AG20443 (cell line): Measurements from ENCODE around the gene DLGAP4.
"Not testable (repeated sequence)": the region's sequence is repeated elsewhere in the genome, so short reads cannot be mapped to it uniquely, and the experiment has no call there.

Experiments used
- DNase-seq: peaks from one replicate; pipeline ENCODE4 v3.0.0; 2012; ENCODE audit warnings: low spot score, mixed read lengths

Gene DLGAP4

DNA sequence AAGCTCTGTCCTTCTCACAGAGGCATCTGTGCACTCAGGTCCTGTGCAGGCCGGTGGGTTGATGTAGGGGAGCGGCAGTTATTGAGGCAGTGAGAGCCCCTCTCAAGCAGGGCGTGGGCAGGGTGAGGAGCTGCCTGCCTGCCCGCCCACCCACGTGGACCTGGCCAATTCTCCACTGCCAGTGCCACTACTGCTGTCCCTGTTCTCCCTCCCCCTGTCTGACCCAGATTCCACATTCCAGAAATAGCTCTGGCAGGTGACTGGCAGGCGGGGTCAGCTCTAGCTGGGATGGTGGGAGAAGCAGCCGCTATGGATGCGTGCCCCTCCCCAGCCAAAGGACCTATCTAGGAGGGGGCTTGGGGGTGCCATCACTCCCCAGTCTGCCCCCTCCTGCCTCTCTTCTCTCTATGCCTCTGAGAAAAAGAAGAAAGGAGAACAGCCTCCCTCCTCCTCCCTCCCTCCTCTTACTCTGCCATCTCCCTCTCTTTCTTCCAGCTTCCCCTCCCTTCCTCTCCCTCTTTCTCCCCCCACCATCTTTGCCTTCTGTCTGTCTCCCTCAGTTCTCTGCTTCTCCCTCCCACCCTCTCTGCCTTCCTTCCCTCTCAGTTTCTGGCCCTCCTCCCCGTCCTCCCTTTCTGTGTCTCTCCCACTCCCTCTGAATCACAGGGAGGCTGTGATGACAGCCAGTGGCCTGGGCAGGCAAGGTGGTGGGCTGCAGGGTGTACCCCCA is 148.7 kb downstream of the DLGAP4 start:
- peak; percentile 59 for DNase-seq

DNA sequence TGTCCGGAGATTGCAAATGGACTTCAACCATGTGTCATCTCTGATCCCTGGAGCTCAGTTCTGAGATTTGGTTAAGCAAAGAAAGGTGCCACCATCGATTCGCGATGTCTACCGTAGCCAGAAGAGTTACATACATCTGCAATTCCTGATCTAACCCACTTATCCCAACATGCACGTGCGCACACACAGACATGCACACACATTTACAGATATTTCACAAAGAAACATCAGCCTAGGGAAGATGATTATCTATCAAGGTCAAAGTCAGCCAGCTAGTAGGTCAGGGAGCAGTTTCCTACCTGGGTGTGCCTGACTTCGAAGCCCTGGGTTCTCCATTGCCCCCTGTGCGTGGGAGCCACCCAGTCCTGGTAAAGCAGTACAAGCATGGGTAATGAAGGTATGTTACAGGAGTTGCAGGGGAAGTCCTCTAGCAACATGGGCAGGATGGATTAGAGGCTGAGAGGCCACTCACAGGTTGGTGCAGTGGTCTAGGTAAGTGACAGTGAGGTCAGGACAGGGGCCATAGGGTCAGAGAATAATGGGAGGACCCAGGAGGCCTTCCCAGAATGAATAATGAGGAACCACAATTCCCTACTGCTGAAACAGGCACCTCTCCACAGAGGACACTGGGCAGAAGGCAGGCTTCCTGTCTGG is 150.0 kb downstream of the DLGAP4 start:
- DNase-seq, result no peak

DNA sequence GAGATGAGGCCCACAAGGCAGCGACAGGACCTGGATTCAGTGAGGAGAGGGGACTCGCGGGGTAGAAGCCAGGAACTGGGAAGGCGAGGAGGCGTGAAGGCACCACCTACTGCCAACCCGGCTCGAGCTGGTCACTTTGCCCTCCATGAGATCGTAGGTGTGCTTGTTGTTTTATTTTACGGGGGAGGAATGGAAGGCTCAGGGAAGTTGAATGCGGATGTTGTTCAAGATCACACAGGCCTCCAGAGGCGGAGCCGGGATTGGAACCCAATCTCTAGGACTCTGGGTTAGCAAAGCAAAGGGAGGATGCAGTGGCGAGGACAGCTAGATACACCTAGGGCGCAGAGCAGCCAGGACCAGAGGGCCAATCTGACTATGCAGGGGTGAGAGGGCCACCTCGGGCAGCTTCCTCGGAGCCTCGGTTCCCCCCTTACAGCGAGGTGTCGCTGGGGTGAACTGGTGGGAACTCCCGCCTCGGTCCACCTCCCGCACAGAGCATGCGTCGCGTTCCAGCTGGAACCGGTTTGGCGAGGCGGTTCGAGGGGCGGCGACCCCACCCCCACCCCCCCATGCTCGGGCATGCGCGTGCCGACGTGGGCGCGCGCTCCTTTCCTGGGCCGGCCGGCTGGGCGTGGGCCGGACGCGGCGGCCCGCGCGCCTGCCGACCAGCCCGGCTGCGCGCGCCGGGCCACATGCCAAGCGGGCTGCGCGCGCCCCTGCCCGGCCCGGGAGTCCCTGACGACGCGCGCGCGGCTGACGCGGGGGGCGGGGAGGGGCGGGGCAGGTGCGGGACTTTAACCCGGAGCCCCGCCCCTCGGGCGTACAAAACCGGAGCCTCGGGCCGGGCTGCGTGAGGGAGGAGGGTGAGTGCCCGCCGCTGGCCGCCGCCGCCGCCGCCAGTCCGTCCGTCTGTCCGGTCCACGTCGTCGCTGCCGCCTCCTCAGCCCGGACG is 154.8 kb downstream of the DLGAP4 start:
- DNase-seq, result peak; percentile 100

DNA sequence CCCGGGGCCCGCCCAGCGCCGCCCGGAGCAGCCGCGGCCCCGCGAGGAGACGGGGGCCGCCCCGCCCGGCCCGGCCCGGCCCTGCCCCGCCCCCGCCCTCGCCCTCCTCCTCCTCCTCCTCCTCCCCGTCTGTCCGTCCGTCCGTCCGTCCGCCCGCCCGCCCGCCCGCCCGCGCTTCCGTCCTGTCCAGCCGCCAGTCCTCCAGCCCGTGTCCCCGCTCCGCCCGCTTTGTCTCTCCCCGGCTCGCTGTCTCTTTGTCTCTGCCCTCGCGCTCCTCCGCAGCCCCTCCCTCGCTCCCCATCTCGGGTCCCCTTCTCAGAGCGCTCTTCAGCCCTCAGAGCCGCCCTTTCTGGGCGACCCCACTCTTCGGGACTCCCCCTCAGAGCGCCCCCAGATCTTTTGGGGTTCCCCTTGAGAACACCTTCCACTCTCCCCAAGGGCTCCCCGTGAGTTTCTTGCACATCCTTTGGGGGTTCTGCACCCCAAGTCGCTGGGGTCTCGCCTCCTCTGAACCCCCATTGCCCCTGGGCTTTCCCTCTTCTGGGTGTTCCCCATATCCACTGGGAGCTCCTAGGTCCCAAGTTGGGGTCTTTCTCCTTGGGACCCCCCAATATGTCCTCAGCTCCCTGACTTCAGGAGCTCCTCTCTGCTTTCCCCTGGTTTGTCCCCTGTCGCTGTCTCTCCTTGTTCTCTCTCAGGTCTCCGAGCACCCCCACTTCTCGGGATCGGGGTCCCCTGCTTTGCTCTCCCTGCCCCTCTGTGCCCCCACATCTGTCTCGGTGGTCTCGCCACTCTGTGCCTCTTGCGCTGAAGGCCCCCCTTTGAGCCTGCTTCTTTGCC is 155.7 kb downstream of the DLGAP4 start:
- DNase-seq, result peak; percentile 62

DNA sequence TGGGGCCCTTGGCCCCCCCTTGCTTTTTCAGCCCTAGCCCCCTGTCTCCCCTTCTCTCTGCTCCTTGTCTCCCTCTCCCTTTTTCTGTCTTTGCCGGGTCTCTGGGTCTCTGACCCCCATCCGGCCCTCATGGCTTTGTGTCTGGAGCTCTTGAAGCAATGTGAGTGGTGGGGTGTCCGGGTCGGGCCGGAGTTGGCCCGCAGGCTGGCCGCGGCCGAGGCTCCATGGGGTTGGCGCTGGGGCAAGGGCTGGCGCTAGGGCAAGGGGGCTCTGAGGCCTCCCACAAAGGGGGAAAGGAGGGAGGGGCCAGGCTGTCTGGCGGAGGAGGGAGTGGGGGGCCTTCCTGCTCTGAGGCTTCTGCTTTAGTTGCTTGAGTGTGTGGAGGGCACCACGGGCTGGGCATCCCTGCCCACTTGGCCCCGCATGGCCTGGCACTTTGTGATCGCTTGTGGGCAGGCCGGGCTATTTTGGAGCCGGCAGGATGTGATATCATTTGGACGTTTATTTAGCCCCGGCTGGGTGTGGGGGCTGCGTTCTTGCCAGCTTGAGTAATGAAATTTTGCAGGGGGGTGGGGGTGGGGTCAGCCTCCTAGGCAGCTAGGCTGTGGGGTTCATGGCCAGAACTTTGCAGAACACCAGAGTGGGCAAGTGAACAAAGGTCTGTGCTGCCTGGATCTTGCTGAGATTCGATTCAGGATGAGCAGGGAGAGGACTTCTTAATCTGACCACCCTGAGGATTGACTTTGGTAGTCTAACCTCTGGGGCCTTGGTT is 156.5 kb downstream of the DLGAP4 start:
- peak; percentile 48 for DNase-seq

DNA sequence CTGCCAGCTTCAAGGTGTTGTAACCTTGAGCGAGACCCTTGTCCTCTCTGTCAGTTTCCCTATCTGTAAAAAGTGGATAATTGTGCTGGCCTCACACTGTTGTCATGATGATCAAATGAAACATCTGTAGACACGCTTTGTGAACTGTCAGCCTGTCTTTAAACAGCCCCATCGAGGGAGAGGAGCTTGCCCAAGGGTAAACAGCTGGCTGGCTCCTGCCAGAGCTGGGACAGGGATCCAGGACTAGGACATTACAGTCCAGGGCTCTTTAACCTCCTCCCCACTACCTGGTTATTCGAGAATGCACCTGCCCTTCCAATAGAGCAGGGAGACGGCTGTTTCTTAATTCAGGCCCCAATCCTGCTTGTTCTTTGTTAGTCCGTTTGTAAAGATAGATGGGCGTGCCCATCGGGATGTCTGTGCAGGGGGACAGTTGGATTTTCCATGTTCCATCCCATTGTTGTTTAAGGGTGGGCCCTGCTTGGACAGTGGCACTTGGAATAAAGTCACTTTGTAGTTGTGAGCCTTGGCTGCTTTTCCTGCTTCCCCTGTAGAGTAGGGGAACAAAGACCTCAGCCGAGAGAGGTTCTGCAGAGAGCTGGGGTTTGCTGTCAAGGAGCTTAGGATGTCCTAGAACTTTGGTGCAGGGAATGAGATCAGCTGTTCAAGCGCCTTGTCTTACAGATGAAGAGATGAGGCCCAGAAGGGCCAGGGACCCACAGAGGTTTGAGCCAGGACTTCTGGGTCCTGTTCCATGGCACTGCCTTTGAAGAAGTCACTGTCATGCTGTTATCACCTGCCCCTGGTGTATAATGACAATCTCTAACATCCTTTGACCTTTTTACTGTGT is 157.3 kb downstream of the DLGAP4 start:
- no peak for DNase-seq

DNA sequence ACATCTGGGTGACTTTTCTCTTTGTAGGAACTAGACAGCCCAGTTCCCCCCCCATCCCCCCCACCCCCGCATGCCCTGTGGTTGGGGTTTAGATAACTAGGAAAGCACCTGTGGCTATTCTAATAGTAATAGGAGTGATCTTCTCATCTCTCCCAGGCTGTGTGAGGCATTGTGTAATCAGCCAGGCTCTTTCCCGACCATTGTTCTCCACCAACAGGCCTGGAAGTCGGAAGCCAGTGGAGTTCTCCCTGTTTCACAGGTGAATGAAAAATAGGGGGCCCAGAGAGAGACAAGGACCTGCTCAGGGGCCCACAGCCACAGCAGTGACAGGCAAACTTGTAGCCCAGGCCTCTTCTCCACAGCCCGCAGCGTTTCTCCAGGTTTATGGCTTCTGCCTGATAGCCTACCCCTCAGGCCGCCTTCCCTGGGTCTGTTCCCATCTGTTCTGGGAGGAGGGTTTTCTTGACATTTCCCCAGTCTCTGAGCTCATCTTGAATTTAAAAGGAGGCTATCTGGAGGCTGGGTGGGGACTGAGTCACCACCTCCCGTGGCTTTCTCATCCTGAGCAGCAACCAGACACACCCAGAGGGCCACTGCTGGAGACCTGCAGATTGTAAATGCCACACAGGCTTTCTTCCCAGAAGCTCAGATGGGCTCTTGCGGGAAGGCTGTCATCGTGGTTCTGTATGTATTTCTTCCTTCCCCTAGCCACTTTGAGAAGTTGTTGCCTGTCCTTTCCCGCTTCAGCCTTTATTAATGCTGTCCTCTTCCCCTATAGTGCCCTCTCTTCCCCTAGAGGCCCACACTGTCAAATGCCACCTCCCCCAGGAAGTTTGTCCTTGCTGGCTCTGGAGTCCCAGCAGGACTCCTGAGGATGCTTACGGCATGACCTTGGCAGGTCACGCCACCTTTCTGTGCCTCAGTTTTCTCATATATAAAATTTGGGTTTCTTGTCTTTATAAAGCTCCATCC is 159.3 kb downstream of the DLGAP4 start:
- DNase-seq, result peak; percentile 88

DNA sequence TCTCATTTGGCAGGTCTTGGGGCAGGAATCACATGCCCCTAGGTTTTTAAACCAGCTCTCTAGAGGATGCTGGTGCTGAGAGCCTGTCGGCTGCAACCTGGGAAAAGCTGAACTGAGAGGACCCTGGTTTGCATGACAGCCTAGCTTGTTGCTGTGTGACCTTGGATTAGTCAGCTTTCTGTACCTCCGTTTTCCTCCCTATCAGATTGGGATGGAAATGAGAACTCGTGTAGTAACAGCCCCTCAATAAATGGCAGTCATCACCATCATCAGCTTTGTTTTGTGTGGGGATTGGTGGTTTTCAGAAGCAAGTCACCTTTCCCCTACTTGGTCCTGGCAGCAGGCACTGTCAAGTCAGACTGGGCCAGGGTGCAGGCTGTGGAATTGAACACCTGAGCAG is 159.9 kb downstream of the DLGAP4 start:
- no peak for DNase-seq

DNA sequence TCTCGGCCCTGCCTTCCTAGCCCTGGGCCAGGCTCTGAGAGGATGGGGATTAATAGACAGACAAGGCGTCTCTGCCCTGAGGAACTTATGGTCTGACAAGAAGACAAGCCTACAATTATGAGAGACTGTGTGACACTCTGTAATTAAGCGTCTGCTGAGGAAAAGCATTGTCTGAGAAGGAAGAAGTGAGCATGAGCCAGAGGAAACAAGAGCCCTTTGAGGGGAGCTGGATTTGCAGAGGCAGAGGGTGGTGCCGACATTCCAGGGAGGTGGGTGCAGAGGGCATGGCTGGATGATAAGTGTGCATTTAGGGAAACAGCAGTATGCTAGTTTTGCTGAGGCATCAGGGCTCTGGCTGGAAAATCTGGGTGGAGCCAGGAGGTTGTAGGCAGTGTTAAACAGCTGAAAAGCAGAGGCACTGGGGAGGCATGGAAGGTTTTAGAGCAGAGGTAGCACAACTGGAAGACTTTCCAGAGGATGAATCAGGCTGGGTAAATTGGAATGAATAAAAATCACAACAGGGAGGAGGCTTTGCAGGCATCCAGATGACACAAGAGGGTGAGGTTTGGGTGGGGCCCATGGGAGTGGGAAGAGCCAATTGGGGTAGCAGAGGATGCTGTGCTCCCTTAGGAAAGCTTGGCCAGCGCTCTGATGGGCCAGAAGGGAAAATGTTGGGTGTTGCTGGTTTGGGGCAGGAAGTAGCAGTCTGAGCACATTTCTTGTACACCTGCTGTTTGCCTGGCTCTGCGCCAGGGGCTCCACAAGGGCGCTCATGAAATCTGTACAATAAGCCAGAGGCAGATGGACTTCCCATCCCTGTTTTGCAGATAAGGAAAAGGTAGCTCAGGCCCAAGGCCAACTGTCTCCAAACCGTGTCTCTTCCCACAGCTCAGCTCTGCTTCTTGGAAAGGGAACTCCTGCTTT is 161.2 kb downstream of the DLGAP4 start:
- DNase-seq, result peak; percentile 74

DNA sequence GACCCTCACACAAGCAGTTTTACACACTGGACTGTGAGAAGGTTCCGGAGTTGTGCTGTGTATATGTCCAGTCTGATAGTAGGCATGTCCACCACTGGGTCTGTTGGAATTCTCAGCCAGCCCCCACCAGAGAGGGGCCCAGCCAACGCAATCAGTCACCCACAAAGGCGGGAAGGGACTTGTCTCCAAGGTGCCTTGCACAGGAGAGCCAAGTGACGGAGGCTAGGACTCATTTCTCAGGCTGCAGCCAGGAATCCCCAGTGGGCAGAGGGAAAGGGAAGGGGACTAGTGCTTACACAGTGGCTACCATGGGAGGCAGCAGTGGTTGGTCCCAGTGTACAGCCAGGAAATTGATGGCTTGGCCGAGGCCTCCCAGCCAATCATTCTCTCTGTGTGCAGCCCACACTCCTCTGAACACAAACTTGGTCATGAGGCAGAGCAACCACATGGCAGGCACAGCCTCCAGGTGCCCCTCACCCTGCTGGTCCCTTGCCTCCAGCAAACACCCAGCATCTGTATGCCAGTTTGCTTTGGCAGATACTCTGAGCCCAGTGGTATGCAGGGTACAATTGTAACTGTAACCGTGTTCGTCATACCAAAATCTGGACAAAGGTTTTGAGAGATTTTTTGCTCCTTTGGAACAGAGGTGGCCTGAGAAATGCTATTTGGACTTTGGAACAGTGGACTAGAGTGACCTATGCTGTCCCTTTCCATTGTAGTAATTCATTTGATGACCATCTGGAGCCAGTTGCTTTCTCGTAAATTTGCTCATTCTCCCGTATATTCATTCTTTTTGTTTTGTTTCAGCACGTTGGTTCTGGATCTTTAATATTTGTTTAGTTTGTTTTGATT is 162.2 kb downstream of the DLGAP4 start:
- no peak for DNase-seq

DNA sequence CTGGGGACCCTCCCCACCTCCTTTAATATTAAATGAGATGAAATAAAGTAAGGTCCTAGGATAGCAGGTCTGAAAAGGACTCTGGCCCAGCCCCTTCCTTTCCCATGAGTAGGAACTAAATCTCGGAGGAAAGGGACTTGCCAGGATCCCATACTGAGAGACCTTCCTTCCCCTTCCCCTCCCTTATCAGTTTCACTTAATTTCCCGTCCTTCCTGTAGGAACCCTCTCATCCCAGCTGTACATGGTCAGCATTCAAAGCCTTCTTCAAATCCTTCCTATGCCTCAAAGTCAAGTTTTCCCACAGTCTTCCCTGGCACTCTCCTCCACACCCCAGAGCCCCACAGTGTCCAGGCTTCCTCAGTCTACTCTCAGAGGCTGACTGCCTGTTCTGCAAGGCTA is 163.8 kb downstream of the DLGAP4 start:
- DNase-seq, result no peak

DNA sequence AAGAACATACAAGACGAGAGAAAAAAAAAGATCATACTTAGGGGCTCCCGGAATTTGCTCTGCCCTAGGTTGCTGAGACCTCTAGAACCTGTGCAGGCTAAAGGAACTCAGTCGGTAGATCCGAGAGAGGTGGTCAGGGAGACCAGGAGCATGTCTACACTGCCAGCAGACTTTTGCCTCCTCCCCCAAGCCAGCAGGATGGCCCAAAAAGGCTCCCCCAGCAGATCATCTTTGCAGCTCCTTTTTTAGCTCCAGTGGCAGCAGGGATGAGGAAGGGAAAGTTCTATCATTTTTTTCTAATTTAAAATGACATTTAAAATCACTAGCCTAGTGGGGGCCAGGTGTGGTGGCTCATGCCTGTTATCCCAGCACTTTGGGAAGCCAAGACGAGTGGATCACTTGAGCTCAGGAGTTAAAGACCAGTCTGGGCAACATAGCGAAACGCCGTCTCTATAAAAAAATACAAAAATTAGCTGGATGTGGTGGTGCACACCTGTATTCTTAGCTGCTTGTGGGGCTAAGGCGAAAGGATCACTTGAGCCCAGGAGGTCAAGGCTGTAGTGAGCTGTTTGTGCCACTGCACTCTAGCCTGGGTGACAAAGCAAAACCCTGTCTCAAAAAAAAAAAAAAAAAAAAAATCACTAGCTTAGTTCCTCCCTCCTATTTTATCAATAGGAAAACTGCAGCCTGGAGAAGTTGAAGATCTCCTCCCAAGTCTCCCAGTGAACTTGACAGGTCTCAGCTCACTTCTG is 165.9 kb downstream of the DLGAP4 start:
- no peak for DNase-seq

DNA sequence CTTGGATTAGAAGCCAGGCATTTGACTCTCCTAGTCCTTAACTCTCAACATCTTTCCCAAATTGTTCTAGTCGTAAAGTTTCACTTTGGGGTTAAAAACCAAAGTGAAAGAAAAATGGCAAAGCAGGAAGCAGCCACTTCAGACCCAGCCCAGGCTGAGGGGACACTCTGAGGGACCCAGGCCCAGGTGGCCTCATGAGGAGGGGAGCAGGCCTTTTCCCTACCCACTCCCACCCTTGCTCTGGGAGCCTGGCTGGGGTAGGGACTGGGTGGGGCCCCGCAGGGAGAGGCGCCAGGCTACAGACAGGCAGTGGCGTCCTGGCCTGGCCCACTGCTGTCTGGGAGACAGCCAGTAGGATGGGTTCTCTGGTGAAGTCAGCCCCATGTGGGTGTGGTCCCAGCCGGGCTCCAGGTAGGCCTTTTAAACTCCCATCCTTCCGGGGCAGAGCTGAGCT is 166.5 kb downstream of the DLGAP4 start:
- peak; percentile 75 for DNase-seq

DNA sequence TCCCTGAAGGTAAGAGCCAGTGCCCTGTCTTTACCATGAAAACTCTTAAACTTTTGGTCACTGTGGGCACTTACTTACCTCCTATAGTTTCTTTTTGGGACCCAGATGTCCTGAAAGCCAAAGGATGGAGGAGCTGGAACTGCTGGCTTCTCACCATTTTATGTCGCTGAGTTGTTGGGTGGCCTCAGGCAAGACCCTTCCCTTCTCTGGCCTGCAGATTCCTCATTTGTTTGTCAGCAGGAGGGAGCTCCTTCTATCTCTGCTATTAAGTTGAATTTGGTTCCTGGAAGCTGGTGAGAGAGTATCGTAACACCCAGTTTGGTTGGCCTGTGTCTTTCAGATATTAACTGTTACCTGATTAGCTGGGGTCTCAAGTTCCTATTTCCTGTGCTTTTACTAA is 167.0 kb downstream of the DLGAP4 start:
- no peak for DNase-seq

DNA sequence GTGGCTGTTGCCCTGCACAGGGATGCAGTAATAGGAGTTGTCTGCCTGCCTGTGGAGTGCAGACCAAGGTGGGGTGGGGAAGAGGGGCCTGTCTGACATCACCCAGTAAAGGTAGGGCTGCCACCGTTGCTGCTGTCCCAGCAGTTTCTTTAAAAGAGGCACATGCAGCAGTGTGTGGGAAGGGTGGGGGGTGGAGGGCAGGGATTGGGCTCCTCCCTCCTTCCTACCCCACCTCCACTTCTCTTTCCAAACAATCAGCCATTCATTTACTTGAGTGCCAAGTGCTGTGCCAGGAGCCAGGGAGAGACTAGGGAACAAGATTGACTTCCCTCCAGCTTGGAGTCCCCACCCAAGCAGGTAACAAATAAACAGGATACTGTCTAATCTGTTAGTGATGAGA is 168.4 kb downstream of the DLGAP4 start:
- DNase-seq, result no peak

DNA sequence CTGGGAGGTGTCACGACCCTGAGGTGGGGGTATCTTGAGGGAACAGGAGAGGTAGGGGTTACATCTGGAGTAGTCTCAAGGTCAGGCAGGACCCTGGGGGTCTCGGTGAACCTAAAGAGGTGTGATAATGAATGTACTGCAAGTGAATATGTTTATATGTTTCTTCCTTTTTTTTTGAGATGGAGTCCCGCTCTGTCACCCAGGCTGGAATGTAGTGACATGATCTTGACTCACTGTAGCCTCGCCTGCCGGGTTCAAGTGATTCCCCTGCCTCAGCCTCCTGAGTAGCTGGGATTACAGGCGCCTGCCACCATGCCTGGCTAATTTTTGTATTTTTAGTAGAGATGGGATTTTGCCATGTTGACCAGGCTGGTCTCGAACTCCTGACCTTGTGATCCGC is 168.9 kb downstream of the DLGAP4 start:
- not testable (repeated sequence) for DNase-seq
